Embryonic facial prominence (tissue), 1 donor: ENCODE data around the gene HHATL.

Source experiments
- DNase-seq: peaks from one replicate; pipeline ENCODE4 v3.0.0-alpha.2; 2016; ENCODE audit errors: extremely low spot score

Gene HHATL

DNA sequence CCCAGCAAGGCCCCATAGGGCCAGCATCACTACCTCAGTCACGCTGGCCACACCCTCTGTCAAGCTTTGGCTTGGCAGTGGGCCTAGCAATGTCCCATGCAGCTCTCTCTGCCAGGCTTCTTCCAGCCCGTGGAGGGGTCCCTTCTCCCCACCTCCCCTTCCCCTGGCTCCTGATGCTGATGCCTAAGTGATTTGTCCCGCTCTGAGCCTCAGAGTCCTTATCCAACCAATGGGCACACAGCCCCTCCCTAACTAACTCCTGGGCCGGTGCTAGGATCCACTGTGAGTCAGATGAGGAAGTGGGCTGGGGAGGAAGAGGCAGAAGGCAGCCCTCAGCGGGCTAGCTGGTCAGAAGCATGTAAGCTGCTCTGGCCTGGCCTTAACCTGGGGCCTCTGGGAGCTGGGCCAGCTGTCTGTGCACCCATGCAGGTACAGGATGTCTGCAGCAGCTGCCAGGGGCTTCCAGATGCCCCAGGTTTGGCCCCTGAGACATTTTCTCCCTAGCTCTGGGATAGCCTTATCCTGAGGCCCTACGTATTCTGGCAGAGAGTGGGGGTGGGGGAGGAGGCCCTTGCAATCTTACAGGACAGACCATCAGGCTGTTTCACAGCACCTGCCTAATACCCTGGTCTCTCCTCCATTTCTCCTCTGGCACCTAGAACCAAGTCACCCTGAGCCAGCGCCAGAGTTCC, 49.8 kb downstream of the HHATL start:
- no peak for DNase-seq

DNA sequence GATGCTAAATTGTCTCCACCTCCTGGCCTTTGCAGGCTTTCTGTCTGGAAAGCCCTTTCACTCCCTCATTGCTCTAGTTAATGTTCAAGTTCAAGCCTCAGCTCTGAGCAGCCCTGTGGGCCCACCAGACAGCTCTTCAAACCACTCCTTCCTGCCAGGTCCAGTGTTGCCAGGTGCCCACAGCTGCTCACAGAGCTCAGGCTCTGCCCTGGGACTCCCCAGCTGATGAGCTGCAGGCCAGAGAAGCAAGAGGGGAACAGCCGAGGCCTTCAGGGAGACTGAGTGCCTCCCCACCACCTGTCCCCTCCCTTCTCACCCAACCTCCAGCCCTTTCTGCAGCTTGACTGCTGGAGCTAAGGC, 50.4 kb downstream of the HHATL start:
- no peak for DNase-seq

GRCh38 chr3:42651248-42652091, 51.1 kb downstream of the HHATL start:
- no peak for DNase-seq

- DNase-seq, result no peak
These were observed 52.8 kb downstream of the HHATL start for GRCh38 chr3:42649783-42650182.

- no peak for DNase-seq
These were observed 53.6 kb downstream of the HHATL start for GRCh38 chr3:42649006-42649405.

DNA sequence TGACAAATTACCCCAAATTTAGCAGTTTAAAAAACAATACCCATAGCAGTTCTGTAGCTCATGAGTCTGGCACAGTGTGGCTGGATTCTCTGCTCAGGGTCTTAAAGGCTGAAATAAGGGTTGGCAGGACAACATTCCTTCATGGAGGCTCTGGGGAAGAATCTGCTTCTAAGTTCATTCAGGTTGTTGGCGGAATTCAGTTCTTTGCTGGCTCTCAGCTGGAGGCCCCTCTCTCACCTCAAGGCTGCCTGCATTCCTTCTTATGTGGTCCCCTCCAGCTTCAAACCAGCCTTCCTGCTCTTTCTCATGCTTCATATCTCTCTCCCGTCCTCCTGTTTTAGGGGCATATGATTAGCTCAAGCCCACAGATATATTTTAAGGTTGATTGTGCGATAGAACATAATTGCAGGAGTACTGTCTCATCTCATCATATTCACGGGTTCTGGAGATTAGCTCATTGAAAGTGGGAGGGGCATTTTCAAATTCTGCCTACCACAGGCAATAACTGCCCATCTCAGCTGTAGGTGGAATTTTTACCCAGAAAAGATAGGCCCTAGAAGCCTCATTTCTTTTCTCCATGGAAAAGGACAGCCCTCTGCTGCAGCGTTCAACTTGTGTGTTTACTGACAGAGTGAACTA, 54.7 kb downstream of the HHATL start:
- no peak for DNase-seq
